ENCODE data around the gene CDC25B.
"Not testable (repeated sequence)": the region's sequence is repeated elsewhere in the genome, so short reads cannot be mapped to it uniquely, and the experiment has no call there.

The CDC25B gene

DNA sequence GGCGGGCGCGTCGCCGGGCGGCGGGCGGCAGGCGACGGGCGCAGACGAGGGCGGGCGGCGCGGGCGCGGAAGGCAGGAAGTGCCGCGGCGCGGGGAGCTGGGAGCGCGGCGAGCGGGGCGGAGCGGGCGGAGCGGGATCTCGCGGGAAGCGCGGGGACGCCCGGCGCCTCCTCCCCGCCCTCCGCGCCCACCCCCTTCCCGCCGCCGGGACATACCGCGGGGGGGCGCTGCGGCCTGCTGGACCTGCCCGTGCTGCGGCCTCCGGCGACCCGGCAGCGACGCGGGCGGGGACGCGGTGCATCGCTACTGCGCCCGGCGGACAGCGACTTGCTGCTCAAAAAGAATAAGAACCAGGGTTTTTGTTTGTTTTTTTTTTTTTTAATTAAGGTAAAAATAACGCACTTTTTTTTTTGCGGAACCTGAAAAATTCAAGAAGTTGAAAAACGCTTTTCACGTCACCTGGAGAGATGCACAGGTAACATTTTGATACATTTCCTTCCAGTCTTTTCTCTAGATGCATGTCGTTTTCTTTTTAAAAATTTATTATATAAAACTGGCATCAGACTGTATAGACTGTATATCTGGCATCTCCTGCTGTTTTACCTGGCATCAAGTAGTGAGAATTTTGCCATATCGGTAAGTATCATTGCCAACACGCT lies 9.3 kb upstream of the CDC25B start, which contains the start of gene CENPB:
Gene CENPB, minus strand, starts transcription at position 76 of the 659 bp plus-strand sequence. CDS start 257 bp downstream, outside the sequence.
- peak; percentile 75 to 84 for DNase-seq

DNA sequence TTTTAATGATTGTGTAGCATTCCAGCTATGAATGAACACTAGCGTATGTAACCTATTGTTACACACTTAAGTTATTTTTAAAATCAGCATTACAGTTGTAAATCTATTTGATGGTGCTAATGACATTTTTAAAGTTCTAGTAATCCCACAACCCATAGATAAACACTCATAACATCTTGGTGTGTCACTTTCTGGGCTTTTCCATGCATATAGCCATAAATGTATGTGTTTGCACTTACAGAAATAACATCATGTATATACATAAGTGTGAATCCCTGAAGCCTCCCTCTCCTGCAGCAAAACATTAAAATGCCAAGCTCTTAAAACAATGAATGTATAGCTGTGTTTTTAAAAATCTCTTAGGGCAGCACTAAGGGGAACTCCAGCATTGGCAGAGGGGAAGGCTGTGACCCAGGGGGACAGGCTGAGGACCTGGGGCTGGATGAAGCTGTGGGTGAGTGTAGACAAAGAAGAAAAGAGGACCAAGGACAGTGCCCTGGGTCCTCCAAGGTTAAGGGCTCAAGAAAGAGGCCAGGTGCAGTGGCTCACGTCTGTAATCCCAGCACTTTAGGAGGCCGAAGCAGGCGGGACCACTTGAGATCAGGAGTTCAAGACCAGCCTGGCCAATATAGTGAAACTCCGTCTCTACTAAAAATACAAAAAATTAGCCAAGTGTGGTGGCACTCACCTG lies 8.6 kb upstream of the CDC25B start:
- DNase-seq: no peak

DNA sequence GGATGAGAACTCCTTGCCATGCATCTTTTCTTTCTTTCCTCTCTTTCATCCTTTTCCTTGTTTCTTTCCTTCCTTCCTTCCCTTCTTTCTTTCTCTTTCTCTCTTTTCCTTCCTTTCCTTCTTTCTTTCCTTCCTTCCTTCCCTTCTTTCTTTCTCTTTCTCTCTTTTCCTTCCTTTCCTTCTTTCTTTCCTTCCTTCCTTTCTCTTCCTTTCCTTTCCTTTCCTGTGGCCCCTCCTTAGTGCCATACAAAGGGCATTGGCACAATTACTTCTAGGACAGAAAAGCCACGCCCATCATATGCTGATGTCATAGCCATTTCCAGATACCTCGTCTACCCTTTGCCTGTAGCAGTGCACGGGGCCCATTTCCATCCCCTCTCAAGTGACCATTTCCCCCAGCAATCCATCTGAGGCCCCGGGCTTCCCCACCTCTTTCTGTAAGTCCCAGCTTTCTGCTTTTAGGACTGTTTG lies 7.4 kb upstream of the CDC25B start:
- no peak for DNase-seq

DNA sequence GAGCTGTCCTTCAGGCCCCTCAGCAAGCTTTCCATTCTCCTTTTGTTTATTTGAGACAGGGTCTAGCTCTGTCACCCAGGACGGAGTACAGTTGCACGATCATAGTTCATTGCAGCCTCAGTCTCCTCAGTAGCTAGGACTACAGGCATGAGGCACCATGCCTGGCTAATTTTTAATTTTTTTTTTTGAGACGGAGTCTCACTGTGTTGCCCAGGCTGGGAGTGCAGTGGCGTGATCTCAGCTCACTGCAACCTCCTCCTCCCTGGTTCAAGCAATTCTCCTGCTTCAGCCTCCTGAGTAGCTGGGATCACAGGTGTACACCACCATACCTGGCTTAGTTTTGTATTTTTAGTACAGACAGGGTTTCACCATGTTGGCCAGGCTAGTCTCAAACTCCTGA lies 6.9 kb upstream of the CDC25B start:
- not testable (repeated sequence) for DNase-seq

DNA sequence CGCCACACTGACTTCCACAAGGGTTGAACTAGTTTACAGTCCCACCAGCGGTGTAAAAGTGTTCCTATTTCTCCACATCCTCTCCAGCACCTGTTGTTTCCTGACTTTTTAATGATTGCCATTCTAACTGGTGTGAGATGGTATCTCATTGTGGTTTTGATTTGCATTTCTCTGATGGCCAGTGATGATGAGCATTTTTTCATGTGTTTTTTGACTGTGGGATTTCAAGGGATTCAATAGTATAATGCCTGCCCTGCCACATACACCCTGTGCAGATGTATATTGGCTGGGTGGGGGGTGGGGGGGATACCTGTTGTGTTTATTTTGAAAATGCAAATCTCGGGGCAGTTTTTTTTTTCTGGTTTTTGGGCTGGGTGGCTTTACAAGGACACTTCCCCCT lies 1.9 kb upstream of the CDC25B start:
- not testable (repeated sequence) for DNase-seq

DNA sequence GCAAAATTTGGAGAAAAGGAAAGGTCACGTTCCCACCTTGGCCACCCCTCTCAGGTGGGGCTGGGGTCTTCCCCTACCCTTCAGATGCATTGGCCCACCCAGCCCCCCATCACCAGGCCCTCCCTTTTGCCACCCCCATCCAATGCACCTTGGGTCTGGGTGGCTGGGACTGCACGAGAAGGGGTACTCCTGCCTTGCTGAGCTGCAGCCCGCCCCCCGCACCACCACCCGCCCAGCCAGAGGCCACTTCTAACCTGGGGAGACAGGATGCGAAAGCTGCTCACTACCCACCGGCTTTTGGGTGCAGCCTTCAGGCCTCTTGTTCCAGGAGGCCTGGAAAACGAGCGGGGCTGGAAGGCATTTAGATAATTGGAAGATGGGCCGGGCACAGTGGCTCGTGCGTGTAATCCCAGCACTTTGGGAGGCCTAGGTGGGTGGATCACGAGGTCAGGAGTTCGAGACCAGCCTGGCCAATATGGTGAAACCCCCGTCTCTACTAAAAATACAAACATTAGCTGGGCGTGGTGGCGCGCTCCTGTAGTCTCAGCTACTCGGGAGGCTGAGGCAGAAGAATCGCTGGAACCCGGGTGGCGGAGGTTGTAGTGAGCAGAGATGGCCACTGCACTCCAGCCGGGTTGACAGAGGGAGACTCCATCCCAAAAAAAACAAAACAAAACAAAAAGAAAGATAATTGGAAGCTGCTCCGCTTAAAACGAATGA lies 1.2 kb upstream of the CDC25B start:
- no peak for DNase-seq

DNA sequence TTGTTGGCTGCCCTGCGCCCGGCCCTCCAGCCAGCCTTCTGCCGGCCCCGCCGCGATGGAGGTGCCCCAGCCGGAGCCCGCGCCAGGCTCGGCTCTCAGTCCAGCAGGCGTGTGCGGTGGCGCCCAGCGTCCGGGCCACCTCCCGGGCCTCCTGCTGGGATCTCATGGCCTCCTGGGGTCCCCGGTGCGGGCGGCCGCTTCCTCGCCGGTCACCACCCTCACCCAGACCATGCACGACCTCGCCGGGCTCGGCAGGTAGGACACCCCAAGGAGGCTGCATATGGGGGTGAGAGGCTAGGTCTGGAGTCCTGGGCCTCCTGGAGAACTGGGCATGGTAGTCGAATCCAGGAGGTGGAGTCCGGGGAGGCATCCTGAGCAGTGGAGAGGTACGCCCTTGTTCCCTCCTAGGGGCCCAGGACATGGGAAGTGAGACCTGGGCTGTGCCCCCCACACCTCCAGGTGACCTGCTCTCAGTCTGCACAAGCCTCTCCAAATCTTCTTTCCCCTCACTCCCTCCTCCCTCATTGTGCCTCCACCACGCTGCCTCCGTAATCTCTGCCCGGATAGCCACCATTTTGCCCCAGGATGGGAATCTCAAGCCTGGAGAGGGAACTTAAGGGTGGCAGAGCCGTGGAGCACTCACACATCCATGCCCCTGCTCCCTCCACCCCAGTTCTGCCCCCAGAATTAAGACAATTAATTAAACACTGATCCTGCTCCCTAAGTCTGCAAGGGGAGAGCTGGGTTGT lies 541 bp downstream of the CDC25B start:
- DNase-seq: no peak

DNA sequence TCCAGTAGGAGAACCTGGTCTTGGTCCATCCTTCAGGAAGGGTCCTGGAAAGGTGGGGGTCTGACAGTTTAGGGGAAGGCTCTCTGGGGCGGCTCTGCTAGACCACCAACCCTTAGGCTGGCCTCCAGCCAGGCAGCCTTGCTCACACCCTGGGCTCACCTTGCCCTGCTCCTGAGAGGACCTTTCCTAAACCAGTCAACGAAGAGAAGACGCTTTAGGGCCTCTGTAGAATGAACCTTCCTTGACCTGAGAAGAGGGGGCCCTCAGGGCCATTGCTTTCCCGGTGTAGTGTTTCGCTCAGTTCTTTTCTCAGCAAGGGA lies 1.1 kb downstream of the CDC25B start:
- no peak for DNase-seq

DNA sequence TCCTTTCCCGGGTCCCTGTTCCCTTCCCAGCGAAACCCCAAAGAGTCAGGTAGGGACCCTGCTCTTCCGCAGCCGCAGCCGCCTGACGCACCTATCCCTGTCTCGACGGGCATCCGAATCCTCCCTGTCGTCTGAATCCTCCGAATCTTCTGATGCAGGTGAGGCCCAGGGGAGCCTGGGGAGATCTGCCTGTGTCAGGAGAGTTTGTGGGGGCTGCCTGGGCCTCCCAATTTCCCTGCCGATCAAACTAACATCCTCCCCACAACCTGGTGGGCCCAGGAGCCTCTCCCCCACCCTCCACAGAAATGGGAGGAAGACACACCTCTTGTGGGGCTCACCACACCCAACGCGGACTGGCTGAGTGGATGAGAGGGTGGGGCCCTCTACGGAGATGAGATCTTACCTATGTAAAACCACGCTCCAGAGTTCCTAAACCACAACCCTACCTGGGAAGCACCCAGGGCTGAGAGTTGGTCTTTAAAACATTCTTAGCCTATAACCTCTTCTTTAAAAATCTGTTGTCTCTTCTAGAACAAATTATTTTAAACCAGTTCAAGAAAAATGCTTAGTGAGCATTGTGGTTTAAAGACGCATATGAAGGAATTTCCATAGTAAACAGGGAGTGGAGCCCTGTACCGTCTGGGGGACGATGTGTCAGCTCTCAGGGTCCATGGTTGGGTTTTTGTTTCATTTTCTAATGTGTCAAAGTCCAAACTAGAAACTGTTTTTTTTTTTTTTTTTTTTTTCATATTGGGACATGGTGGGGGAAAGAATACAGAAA lies 1.7 kb downstream of the CDC25B start:
- DNase-seq: no peak

DNA sequence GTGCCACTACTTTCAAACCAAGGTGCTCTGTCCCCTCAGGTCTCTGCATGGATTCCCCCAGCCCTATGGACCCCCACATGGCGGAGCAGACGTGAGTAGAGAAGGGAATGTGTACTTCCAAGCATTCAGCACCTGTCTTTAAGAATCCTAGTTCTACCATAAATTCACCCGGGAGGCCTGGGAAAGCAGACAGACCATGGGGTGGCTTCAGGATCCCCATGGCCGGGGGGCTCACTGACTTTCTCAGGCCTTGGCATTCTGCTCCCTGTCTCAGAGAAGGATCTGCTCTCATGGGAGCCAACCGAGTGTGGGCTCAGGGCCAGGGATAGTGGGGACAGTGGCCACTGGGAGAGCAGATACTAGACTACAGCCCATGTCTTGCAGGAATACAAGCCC lies 2.3 kb downstream of the CDC25B start:
- DNase-seq: peak in 1 of 2 donors; percentile 35

DNA sequence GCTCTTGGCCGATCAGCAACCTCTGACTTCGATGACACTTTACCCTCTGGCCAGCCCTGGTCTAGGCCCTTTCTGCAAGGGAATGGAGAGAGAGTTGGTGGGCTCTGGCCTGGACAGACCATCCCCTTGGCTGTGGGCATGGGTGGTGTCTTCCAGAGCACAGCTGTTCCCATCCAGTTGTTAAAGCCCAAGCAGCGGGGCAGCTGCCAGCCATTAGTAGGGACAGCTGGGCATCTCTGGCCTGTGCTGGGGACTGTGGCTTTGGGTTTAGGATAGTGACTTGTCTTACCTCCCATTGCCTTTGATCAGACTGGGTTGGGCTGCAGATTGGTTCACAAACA lies 2.8 kb downstream of the CDC25B start:
- DNase-seq: no peak

DNA sequence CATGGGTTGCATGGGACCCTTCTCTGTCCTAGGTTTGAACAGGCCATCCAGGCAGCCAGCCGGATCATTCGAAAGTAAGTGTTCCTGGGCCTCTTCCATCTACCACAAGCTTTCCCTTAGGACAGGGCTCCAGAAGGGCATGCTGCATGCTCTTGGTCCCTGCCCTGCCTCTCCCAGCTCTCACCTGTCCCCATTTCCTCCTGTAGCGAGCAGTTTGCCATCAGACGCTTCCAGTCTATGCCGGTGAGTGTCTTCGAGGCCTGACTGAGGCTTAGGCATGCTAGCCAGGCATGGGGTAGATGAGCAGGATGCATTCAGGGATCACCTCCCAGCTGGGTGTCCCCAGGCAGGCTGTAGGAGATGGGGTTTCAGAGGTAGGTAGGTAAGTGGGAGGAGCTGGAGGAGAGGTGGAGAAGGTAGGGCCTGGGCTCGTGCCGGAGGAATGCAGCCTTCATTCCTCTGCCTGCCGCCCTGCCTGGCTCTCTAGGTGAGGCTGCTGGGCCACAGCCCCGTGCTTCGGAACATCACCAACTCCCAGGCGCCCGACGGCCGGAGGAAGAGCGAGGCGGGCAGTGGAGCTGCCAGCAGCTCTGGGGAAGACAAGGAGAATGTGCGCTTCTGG lies 4.3 kb downstream of the CDC25B start:
- DNase-seq: no peak

DNA sequence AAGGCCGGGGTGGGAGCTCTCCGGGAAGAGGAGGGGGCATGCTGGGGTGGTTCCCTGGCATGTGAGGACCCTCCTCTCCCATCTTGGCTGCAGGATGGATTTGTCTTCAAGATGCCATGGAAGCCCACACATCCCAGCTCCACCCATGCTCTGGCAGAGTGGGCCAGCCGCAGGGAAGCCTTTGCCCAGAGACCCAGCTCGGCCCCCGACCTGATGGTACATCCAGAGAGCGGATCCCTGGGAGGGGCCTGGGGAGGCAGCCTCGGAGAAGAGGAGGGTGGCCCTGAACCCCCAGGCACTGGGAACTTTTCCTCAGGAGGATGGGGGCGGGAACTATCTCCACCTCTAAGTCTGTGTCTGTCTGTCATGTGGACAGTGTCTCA lies 4.8 kb downstream of the CDC25B start:
- DNase-seq: no peak

DNA sequence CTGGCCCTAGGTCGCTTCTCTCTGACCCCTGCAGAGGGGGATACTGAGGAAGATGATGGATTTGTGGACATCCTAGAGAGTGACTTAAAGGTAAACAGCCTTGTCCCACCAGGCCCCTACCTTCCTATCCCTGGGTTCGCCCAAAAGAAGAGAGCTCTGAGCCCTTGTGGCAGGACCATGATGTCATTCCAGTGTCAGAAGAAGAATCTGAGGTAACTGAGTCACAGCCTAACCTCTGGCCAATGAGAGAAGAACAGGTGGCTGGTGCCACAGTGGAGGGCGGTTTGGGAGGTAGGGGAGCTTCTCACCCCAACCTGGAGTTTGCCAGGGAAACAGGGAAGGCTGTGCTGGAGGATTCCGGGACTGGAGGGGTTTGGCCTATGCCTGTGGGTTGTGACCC lies 5.2 kb downstream of the CDC25B start:
- DNase-seq: no peak

DNA sequence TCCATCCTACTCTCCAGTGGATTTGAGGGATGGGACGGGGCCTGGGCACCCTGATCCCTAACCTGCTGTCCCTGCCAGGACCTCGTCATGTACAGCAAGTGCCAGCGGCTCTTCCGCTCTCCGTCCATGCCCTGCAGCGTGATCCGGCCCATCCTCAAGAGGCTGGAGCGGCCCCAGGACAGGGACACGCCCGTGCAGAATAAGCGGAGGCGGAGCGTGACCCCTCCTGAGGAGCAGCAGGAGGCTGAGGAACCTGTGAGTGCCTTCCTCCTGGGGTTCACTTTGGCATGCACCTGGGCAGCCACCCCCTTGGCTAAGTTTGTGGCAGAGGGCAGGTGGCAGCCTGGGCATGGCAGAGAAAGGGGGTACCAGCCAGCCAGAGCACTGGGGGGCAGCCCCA lies 5.7 kb downstream of the CDC25B start:
- no peak for DNase-seq

DNA sequence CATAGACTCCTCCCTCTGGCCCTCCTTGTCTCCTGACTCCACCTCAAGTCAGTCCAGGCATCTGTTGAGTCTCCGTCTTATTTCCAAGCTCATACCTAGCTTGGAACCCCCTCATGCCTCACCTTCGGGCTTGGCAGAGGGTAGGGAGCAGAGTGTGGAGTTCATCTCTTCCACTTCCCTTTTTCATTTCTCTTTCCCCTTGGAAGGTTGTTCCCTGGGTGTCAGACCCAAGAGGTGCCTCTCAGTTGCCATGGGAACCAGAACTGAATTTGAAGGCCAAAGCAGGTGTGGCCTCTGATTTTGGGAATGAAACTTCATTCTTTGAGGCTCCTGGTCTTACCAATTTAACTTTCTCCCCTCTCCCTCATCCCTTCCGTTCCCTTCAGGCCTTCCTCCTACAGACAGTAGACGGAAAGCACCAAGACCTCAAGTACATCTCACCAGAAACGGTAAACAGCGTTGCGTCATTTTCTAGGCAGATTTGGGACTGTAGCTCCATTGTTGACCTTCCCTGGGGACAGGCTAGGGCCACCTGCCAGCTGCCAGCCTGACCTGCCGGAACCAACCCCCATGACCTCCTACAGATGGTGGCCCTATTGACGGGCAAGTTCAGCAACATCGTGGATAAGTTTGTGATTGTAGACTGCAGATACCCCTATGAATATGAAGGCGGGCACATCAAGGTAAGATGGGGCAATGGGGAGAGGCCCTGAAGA lies 6.6 kb downstream of the CDC25B start:
- no peak for DNase-seq

DNA sequence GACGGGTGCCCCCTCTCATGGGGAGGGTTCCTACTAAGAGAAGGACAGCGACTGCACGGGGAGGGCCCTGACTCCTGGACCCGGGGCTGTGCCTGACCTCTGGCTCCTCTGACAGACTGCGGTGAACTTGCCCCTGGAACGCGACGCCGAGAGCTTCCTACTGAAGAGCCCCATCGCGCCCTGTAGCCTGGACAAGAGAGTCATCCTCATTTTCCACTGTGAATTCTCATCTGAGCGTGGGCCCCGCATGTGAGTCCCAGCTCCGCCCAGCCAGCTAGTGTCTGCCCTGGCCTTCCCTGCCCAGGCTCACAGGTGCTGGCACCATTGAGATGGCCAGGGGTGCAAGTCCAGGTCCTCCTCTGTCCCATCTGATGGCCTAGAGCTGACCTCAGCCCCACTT lies 7.2 kb downstream of the CDC25B start:
- DNase-seq: no peak

DNA sequence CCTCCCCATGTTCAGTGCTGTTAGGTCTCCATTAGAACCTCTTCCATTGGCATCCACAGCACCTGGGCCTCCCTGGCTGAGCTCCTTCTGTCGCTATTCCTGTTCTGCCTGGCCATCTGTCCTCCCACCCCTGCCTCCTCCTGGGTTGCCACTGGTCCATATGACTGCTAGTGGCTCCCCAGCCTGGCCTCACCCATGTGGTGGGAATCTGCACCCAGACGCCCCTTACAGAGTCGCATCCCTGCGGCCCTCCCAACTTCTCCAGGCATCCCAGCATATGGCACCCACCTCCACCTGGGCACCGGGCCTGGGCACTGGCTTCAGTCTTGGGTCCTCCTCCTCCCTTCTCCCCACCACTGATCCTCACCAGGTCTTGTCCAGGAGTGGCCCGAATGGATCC lies 7.7 kb downstream of the CDC25B start:
- DNase-seq: no peak

DNA sequence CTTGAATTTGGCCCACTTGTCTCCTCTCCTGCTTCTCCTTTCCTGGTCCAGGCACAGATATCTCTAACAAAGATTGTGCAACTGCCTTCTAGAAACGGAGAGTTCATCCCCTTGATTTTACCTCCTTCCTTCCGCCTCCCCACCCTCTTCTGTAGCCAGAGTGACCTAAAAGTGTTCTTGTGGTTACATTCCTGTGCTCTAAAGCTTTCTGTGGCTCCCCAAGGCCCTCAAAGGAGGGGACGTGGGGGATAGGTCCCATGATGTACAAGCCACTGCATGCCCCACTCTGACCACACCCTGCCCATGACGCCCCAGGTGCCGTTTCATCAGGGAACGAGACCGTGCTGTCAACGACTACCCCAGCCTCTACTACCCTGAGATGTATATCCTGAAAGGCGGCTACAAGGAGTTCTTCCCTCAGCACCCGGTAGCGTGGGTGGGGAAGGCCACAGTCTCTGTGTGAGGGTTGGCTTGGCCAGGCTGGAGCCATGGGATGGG lies 8.2 kb downstream of the CDC25B start:
- DNase-seq: no peak

DNA sequence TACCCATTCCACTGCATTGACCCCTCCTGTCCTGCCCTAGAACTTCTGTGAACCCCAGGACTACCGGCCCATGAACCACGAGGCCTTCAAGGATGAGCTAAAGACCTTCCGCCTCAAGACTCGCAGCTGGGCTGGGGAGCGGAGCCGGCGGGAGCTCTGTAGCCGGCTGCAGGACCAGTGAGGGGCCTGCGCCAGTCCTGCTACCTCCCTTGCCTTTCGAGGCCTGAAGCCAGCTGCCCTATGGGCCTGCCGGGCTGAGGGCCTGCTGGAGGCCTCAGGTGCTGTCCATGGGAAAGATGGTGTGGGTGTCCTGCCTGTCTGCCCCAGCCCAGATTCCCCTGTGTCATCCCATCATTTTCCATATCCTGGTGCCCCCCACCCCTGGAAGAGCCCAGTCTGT lies 8.7 kb downstream of the CDC25B start:
- no peak for DNase-seq

DNA sequence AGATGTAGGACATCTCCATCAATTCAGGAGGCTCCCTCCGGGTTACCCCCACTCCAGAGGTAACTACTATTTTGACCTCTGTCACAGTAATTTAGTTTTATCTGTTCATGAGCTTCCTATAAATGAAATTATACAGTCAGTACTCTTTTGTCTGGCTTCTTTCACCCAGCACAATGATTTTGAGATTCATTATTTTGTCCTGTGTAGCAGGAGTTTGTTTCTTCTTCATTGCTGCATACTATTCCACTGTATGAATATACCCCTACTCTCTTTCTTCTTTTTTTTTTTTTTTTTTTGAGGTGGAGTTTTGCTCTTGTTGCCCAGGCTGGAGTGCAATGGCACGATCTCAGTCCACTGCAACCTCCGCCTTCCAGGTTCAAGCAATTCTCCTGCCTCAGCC lies 12.4 kb downstream of the CDC25B start:
- DNase-seq: no peak

All from hippocampal formation (tissue), 2 donors.